M059J (cell line): Measurements from ENCODE around the gene CRYL1. TPM values are rescaled to one million over a fixed set of nuclear protein-coding genes. Genes with fewer than 3 reads are reported as not detected.
A peak's percentile ranks its signal among the peaks of the same experiment; 100 is the strongest.

Experiments used
- DNase-seq: peaks from one replicate; pipeline ENCODE4 v3.0.0-alpha.2; 2012; ENCODE audit warnings: low read depth
- total RNA-seq: library from RNA; depleted of rRNA; stranded (reverse); fragments of >200 nt; shearing (Covaris generic); gene quantifications from 2 replicates; pipeline ENCODE4 v1.2.3, GENCODE V29; 2014

The CRYL1 gene
- total RNA-seq, 1 experiment from 2014 or later = 8.8 TPM

- DNase-seq = no peak
Observed at GRCh38 chr13:20399961-20400360, 125.7 kb downstream of the CRYL1 start.

- no peak for DNase-seq
Observed at GRCh38 chr13:20399515-20399914, 126.1 kb downstream of the CRYL1 start.

GRCh38 chr13:20398459-20398858 is 127.2 kb downstream of the CRYL1 start:
- no peak for DNase-seq

GRCh38 chr13:20397896-20398295 is 127.8 kb downstream of the CRYL1 start:
- DNase-seq = no peak

GRCh38 chr13:20395061-20395916 is 130.4 kb downstream of the CRYL1 start:
- DNase-seq = peak; percentile 57

- DNase-seq = no peak
Observed at GRCh38 chr13:20394506-20394905, 131.2 kb downstream of the CRYL1 start.

- no peak for DNase-seq
Observed at GRCh38 chr13:20394169-20394501, 131.5 kb downstream of the CRYL1 start.

GRCh38 chr13:20393273-20394168 is 132.1 kb downstream of the CRYL1 start:
- no peak for DNase-seq

GRCh38 chr13:20392530-20392929 is 133.1 kb downstream of the CRYL1 start:
- DNase-seq = no peak

GRCh38 chr13:20391597-20392452 is 133.8 kb downstream of the CRYL1 start:
- no peak for DNase-seq

- DNase-seq = no peak
Observed at GRCh38 chr13:20390526-20391175, 135.0 kb downstream of the CRYL1 start.

- DNase-seq = no peak
Observed at GRCh38 chr13:20389696-20390525, 135.7 kb downstream of the CRYL1 start.

GRCh38 chr13:20388184-20388583 is 137.5 kb downstream of the CRYL1 start:
- no peak for DNase-seq

GRCh38 chr13:20387441-20387971 is 138.2 kb downstream of the CRYL1 start:
- peak; percentile 47 for DNase-seq

GRCh38 chr13:20387006-20387405 is 138.7 kb downstream of the CRYL1 start:
- no peak for DNase-seq

GRCh38 chr13:20383058-20383457 is 142.6 kb downstream of the CRYL1 start:
- DNase-seq = peak; percentile 37

- DNase-seq = no peak
Observed at GRCh38 chr13:20381401-20381800, 144.3 kb downstream of the CRYL1 start.

GRCh38 chr13:20378721-20379120 is 146.9 kb downstream of the CRYL1 start:
- DNase-seq = no peak

- DNase-seq = no peak
Observed at GRCh38 chr13:20377720-20378119, 147.9 kb downstream of the CRYL1 start.

GRCh38 chr13:20375871-20376270 is 149.8 kb downstream of the CRYL1 start:
- DNase-seq = no peak
